M059J (cell line): ENCODE data around the gene PRSS33. TPM values are rescaled to one million over a fixed set of nuclear protein-coding genes. Genes with fewer than 3 reads are reported as not detected.
A peak's percentile ranks its signal among the peaks of the same experiment; 100 is the strongest.

Experiments
- DNase-seq: peaks from one replicate; pipeline ENCODE4 v3.0.0-alpha.2; 2012; ENCODE audit warnings: low read depth
- total RNA-seq: library from RNA; depleted of rRNA; stranded (reverse); fragments of >200 nt; shearing (Covaris generic); gene quantifications from 2 replicates; pipeline ENCODE4 v1.2.3, GENCODE V29; 2014; rRNA removed

PRSS33 gene
- not detected in 2 replicates for total RNA-seq

- no peak for DNase-seq
Measured at GRCh38 chr16:2787406-2787805, at the start of gene PRSS33. PRSS33 (minus strand) TSS chr16:2787560; CDS start chr16:2786547, 1,013 bp downstream.

- no peak for DNase-seq
Measured at GRCh38 chr16:2836646-2837508, 49.5 kb upstream of the PRSS33 start.

GRCh38 chr16:2835638-2836493 lies 48.5 kb upstream of the PRSS33 start:
- peak; percentile 100 for DNase-seq

- DNase-seq, result no peak
Measured at GRCh38 chr16:2834968-2835367, 47.6 kb upstream of the PRSS33 start.

GRCh38 chr16:2833776-2834175 lies 46.4 kb upstream of the PRSS33 start:
- no peak for DNase-seq

GRCh38 chr16:2831203-2831602 lies 43.8 kb upstream of the PRSS33 start:
- DNase-seq, result no peak

GRCh38 chr16:2830355-2830695 lies 43.0 kb upstream of the PRSS33 start:
- no peak for DNase-seq

GRCh38 chr16:2829501-2830354 lies 42.4 kb upstream of the PRSS33 start, which contains the start of gene ZG16B:
ZG16B (plus strand) TSS chr16:2830303; CDS start chr16:2830442, 139 bp downstream.
- peak; percentile 40 for DNase-seq

- DNase-seq, result no peak
Measured at GRCh38 chr16:2828876-2829430, 41.6 kb upstream of the PRSS33 start.

- DNase-seq, result no peak
Measured at GRCh38 chr16:2828521-2828840, 41.1 kb upstream of the PRSS33 start.

GRCh38 chr16:2827831-2828520 lies 40.6 kb upstream of the PRSS33 start:
- DNase-seq, result no peak

GRCh38 chr16:2827374-2827791 lies 40.0 kb upstream of the PRSS33 start:
- DNase-seq, result no peak

GRCh38 chr16:2826591-2827373 lies 39.4 kb upstream of the PRSS33 start:
- DNase-seq, result no peak

GRCh38 chr16:2825906-2826305 lies 38.5 kb upstream of the PRSS33 start:
- DNase-seq, result no peak

GRCh38 chr16:2825049-2825742 lies 37.8 kb upstream of the PRSS33 start:
- DNase-seq, result no peak

- no peak for DNase-seq
Measured at GRCh38 chr16:2824626-2825025, 37.3 kb upstream of the PRSS33 start.

- no peak for DNase-seq
Measured at GRCh38 chr16:2822496-2822895, 35.1 kb upstream of the PRSS33 start.

GRCh38 chr16:2822158-2822495 lies 34.8 kb upstream of the PRSS33 start:
- DNase-seq, result no peak

GRCh38 chr16:2821487-2822157 lies 34.3 kb upstream of the PRSS33 start:
- peak; percentile 35 for DNase-seq
